Gastroesophageal sphincter (tissue), 4 donors: ENCODE data around the gene MISP3. TPM values are rescaled to one million over a fixed set of nuclear protein-coding genes. Genes with fewer than 3 reads are reported as not detected.

Experiments
- ATAC-seq: fragments of 150-250 bp; one replicate; pipeline ENCODE4 v1.9.1; 2016; ENCODE audit warnings: mild to moderate bottlenecking, moderate library complexity
- H3K27ac ChIP-seq, 4 donors: fragments of 200-600 bp; sonication (generic) in 3 of 4; 1 replicate in 3 of 4; 2 replicates in 1 of 4; pipeline ENCODE4 v1.5.1; 2016 to 2019
- H3K27me3 ChIP-seq: fragments of 200-600 bp; sonication (generic); one replicate; pipeline ENCODE4 v1.5.1; 2019
- H3K36me3 ChIP-seq, 2 donors: fragments of 200-600 bp; sonication (generic); one replicate each; pipeline ENCODE4 v1.5.1; 2019; ENCODE audit warnings: control low read depth in 1 of 2
- H3K4me1 ChIP-seq, 3 donors: fragments of 200-600 bp; sonication (generic); 1 replicate in 2 of 3; 2 replicates in 1 of 3; pipeline ENCODE4 v1.5.1; 2016 to 2019; ENCODE audit warnings: control low read depth in 2 of 3
- H3K4me3 ChIP-seq, 2 donors: fragments of 200-600 bp; sonication (generic); one replicate each; pipeline ENCODE4 v1.5.1; 2019; ENCODE audit warnings: mild to moderate bottlenecking in 1 of 2, moderate library complexity in 1 of 2
- H3K9me3 ChIP-seq, 3 donors: fragments of 200-600 bp; sonication (generic); one replicate each; pipeline ENCODE4 v1.5.1; 2017 to 2019; ENCODE audit warnings: control low read depth in 2 of 3
- EP300 ChIP-seq: sonication (generic); formaldehyde crosslinking; IDR thresholded peaks from one replicate; pipeline ENCODE4 v1.6.1; 2017; ENCODE audit warnings: antibody characterized with exemption, mild to moderate bottlenecking
- POLR2A ChIP-seq, 2 donors: fragments of 450-650 bp; IDR thresholded peaks; one replicate each; pipeline ENCODE4 v1.6.1; 2017; ENCODE audit warnings: antibody characterized with exemption in 2 of 2, mild to moderate bottlenecking in 2 of 2, moderate library complexity in 1 of 2
- POLR2AphosphoS5 ChIP-seq: sonication (generic); formaldehyde crosslinking; IDR thresholded peaks from one replicate; pipeline ENCODE4 v1.6.1; 2017; ENCODE audit warnings: antibody characterized with exemption
- WGBS, 2 donors: methylation state at CpG; one replicate each; pipeline ENCODE4 v1.1.5; 2018; ENCODE audit warnings: low coverage in 1 of 2; 5-methylcytosine and 5-hydroxymethylcytosine counted together
- total RNA-seq, 4 donors: library from RNA; depleted of rRNA; stranded (reverse); fragments of >200 nt; gene quantifications; one replicate each; pipeline ENCODE4 v1.1.0, GENCODE V29; 2016
- TF ChIP-seq, protein P1 (sequence below), 4 experiments: fragments of 200-600 bp in 2 of 4; fragments of 450-650 bp in 2 of 4; sonication (generic) in 1 of 4; IDR thresholded peaks; one replicate each; pipeline ENCODE4 v1.5.1; 2017 to 2019; ENCODE audit warnings: antibody characterized with exemption in 4 of 4, mild to moderate bottlenecking in 2 of 4, moderate library complexity in 2 of 4

Gene MISP3
- total RNA-seq, 4 donors from 2014 or later: 2.7 to 9.5 (median 5.6) TPM

DNA sequence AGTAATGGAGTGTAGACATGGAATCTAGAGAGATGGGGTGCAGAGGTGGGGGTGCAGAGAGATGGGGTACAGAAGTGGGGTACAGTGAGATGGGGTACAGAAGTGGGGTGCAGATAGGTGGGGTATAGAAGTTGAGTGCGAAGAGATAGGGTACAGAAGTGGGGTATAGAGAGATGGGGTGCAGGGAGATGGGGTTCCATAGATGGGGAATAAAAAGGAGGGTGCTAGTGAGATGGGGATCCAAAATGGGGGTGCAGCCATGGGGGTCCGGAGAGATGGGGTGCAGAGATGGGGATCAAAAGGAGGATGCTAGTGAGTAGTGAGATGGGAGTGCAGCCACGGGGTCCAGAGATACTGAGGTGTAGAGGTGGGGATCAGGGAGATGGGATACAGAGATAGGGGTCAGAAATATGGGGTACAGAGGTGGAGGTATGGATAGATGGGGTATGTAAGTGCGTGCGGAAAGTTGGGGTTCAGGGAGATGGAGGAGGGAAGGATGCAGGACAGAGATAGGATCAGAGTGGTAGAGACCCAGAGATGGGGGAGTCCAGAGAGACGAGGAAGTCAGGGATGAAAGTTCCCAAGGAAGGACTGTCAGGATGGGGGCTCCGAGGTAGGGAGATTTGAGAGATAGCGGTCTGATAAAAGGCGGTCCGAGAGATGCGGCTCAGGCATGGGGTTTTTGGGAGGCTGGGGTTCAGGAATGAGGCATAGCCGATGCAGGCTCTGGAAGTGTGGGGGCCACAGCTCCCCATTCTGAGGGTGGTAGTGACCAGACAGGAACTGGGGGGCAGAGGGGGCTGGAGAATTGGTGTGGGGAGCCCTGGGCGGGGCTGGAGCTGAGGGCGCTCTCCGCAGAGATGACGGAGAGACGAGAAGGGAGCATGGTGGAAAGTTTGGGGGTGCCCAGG, 14.1 kb upstream of the MISP3 start:
- no peaks in the 10 kb centered on the region for H3K36me3 ChIP-seq
- H3K27me3 ChIP-seq: peaks cover 61% of the 10 kb centered on the region
- peaks cover 0 to 28% (median 10%) of the 10 kb centered on the region in 3 donors for H3K4me1 ChIP-seq
- H3K27ac ChIP-seq: no peak overlapping the region
- TF ChIP-seq EP300 (no peak), POLR2AphosphoS5 (no peak), POLR2A (IDR thresholded peaks at IDR 0.05) (no peak)
- TF ChIP-seq, protein P1, sequence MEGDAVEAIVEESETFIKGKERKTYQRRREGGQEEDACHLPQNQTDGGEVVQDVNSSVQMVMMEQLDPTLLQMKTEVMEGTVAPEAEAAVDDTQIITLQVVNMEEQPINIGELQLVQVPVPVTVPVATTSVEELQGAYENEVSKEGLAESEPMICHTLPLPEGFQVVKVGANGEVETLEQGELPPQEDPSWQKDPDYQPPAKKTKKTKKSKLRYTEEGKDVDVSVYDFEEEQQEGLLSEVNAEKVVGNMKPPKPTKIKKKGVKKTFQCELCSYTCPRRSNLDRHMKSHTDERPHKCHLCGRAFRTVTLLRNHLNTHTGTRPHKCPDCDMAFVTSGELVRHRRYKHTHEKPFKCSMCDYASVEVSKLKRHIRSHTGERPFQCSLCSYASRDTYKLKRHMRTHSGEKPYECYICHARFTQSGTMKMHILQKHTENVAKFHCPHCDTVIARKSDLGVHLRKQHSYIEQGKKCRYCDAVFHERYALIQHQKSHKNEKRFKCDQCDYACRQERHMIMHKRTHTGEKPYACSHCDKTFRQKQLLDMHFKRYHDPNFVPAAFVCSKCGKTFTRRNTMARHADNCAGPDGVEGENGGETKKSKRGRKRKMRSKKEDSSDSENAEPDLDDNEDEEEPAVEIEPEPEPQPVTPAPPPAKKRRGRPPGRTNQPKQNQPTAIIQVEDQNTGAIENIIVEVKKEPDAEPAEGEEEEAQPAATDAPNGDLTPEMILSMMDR (IDR thresholded peaks at IDR 0.05): no peak
- ATAC-seq: no peak
- H3K4me3 ChIP-seq: no peak overlapping the region
- peaks cover 0 to 1% (median 0%) of the 10 kb centered on the region in 3 donors for H3K9me3 ChIP-seq
- WGBS, 2 donors: 16 to 30% methylated on average over 13 to 17 of the region's 17 CpGs

DNA sequence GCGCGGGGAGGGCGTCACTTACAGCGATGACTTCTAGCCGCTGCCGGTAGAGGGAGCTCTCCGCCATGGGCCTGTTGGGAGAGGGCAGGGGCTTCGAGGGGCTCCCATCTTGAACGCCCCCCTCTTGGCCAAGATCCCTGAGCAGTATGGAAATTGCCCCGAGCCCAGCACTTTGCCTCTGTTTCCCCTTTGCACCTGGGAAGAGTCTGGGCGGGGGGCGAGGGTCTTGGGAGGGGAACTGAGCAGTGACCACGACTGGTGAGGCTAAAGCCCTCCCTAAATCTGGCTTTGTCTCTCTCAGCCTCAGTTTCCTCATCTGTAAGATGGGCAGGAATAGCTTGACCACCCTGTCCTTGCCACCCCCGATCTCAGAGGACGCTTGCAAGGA, 13.5 kb upstream of the MISP3 start:
- H3K4me3 ChIP-seq: no peak overlapping the region
- no peak overlapping the region for H3K27ac ChIP-seq
- H3K9me3 ChIP-seq: no peaks in the 10 kb centered on the region
- ATAC-seq: no peak
- peaks cover 0 to 28% (median 10%) of the 10 kb centered on the region in 3 donors for H3K4me1 ChIP-seq
- H3K27me3 ChIP-seq: peaks cover 61% of the 10 kb centered on the region
- no peak for TF ChIP-seq POLR2AphosphoS5
- TF ChIP-seq, protein P1 (IDR thresholded peaks at IDR 0.05): peak in 3 of 4 experiments; percentile 23 to 63 (median 43)
- WGBS, 2 donors: 13 to 38% methylated on average over 2 to 7 of the region's 15 CpGs
- H3K36me3 ChIP-seq: no peaks in the 10 kb centered on the region

DNA sequence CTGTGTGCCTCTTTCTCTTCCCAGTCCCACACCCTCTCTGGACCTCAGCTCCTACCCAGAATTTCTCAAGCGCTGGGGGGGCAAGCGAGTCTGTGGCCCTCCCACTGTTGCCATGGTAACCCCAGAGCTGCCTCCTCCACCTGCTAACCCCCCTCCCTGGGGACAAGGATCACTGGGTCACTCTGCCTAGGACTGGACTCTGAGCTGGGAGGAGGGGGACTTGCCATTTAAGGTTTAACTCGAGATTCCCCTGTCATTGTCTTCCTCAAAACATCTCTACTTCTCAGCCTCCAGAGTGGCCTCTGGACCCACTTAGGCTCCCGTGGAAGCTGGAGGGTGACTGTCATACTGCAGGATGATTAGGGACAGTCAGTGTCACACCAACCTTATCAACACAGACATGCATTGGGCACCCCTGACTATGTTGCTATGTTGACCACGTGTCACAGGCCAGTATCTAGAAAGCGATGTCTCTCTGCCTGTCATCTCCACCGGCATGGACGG, 12.9 kb upstream of the MISP3 start:
- ATAC-seq: no peak
- TF ChIP-seq POLR2A (IDR thresholded peaks at IDR 0.05) (no peak), EP300 (no peak), POLR2AphosphoS5 (no peak)
- TF ChIP-seq, protein P1 (IDR thresholded peaks at IDR 0.05): no peak
- H3K27me3 ChIP-seq: peaks cover 61% of the 10 kb centered on the region
- H3K4me3 ChIP-seq: no peak overlapping the region
- WGBS, 2 donors: 39% methylated on average over 3 of the region's 8 CpGs; no CpG with 5 or more reads in 1 of the 2 donors
- no peak overlapping the region for H3K27ac ChIP-seq
- no peaks in the 10 kb centered on the region for H3K9me3 ChIP-seq
- peaks cover 0 to 28% (median 10%) of the 10 kb centered on the region in 3 donors for H3K4me1 ChIP-seq
- H3K36me3 ChIP-seq: no peaks in the 10 kb centered on the region

DNA sequence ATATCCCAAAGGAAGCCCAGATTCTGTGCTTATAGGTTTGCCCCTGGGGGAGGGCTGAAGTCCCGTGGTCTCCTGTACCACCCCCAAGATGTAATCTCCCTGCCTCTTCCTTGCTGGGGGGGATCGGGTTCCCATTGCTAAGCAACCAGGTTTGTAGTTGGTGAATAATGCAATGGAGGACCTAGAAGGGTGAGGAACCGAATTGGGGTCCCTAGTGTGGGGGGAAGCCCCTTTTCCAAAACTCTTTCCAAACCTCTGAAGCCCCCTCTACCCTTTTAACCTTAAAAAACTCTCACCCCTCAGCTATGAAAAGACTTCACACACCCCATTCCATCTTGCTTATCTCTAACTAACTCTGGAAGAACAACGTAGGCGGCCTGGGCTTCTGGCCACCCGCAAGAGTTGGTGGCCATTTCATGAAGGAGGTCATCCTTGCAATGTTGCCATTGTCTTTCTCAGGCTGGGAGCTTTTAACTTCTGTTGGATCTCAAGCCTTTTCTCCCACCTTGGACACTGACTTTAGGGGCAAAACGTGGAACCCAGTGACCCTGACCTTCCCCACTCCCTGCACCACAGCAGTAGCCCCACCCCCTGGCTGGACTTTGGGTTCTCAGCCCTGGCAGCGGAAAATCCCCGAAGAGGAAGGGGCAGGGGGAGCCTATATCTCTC, 11.4 kb upstream of the MISP3 start:
- no peak for ATAC-seq
- Histone ChIP-seq H3K9me3 (no peaks in the 10 kb centered on the region), H3K27me3 (peaks cover 61% of the 10 kb centered on the region), H3K36me3 (no peaks in the 10 kb centered on the region), H3K27ac (no peak overlapping the region), H3K4me3 (no peak overlapping the region), H3K4me1 (peaks cover 0 to 28% (median 10%) of the 10 kb centered on the region in 3 donors)
- WGBS, 2 donors: 36 to 60% methylated on average over 4 to 7 of the region's 9 CpGs
- TF ChIP-seq EP300: no peak
- TF ChIP-seq, protein P1 (IDR thresholded peaks at IDR 0.05): no peak
- TF ChIP-seq POLR2A (IDR thresholded peaks at IDR 0.05): no peak
- TF ChIP-seq POLR2AphosphoS5: no peak
